Spleen (tissue), 11 donors: ENCODE results near the gene CDX2. TPM values are rescaled to one million over a fixed set of nuclear protein-coding genes. Genes with fewer than 3 reads are reported as not detected.

Source experiments
- DNase-seq: peaks from one replicate; pipeline ENCODE4 v3.0.0-alpha.2; 2020
- H3K27ac ChIP-seq, 8 donors: fragments of 200-600 bp; sonication (generic) in 7 of 8; 1 replicate in 4 of 8; 2 replicates in 4 of 8; pipeline versions ENCODE4 v1.5.0 to v1.8.0; 2016 to 2021; ENCODE audit warnings: inconsistent platforms in 4 of 8, mild to moderate bottlenecking in 4 of 8, moderate library complexity in 1 of 8
- H3K27me3 ChIP-seq, 7 donors: fragments of 200-600 bp; sonication (generic) in 6 of 7; replicated peaks in 1 of 7; 1 replicate in 4 of 7; 2 replicates in 3 of 7; pipeline versions ENCODE4 v1.5.0 to v1.8.0; 2016 to 2021; ENCODE audit warnings: inconsistent platforms in 3 of 7, mild to moderate bottlenecking in 1 of 7
- H3K36me3 ChIP-seq, 6 donors: fragments of 200-600 bp; sonication (generic) in 5 of 6; 1 replicate in 4 of 6; 2 replicates in 2 of 6; pipeline versions ENCODE4 v1.5.0 to v1.8.0; 2016 to 2021; ENCODE audit warnings: inconsistent platforms in 2 of 6
- H3K4me1 ChIP-seq, 6 donors: fragments of 200-600 bp; sonication (generic) in 5 of 6; 1 replicate in 3 of 6; 2 replicates in 3 of 6; pipeline versions ENCODE4 v1.5.0 to v1.8.0; 2016 to 2021; ENCODE audit warnings: inconsistent platforms in 3 of 6
- H3K4me3 ChIP-seq, 8 donors: fragments of 200-600 bp; sonication (generic) in 7 of 8; 1 replicate in 4 of 8; 2 replicates in 4 of 8; pipeline versions ENCODE4 v1.5.0 to v1.8.0; 2016 to 2021; ENCODE audit warnings: inconsistent platforms in 4 of 8, mild to moderate bottlenecking in 4 of 8, moderate library complexity in 2 of 8
- H3K9me3 ChIP-seq, 8 donors: fragments of 200-600 bp; sonication (generic) in 7 of 8; 1 replicate in 4 of 8; 2 replicates in 4 of 8; pipeline versions ENCODE4 v1.5.0 to v1.8.0; 2016 to 2021; ENCODE audit warnings: inconsistent platforms in 4 of 8
- CTCF ChIP-seq, 11 experiments: fragments of 200-600 bp in 7 of 11; fragments of 450-650 bp in 4 of 11; sonication (generic) in 4 of 11; IDR thresholded peaks in 8 of 11; conservative IDR thresholded peaks in 3 of 11; 1 replicate in 7 of 11; 2 replicates in 4 of 11; pipeline versions ENCODE4 v1.4.0 to v1.8.0; 2016 to 2021; ENCODE audit warnings: antibody characterized with exemption in 11 of 11, inconsistent platforms in 4 of 11, mild to moderate bottlenecking in 1 of 11
- POLR2A ChIP-seq, 3 donors: fragments of 450-650 bp; IDR thresholded peaks; one replicate each; pipeline ENCODE4 v1.5.1; 2017; ENCODE audit warnings: antibody characterized with exemption in 3 of 3, mild to moderate bottlenecking in 1 of 3
- POLR2AphosphoS5 ChIP-seq, 3 donors: sonication (generic); formaldehyde crosslinking; IDR thresholded peaks; one replicate each; pipeline ENCODE4 v1.5.1; 2017; ENCODE audit warnings: antibody characterized with exemption in 3 of 3
- WGBS, 5 donors: extraction: QIAGEN DNeasy Blood & Tissue Kit in 3 of 5; methylation state at CpG; one replicate each; pipeline versions ENCODE4 v1.1.5 to v1.1.7; 2013 to 2018; 5-methylcytosine and 5-hydroxymethylcytosine counted together
- intact Hi-C: fragments of 100-400 bp; cut with DNase I; formaldehyde crosslinking; loops from one replicate; pipeline ENCODE4 v1.15.0; 2023; ENCODE audit warnings: low total_unique reads
- polyA plus RNA-seq, 3 donors: library from polyadenylated mRNA; stranded (reverse); fragments of 200-250 nt; gene quantifications; one replicate each; pipeline ENCODE4 v1.2.1, GENCODE V29; 2013
- total RNA-seq, 7 donors: library from RNA; depleted of rRNA in 3 of 7; stranded (reverse); fragments of >200 nt in 3 of 7; fragmentation: NEBNext Ultra II Directional in 4 of 7; extraction: Animal tissue kit (Norgen Biotek cat#: 25700) in 4 of 7; gene quantifications; one replicate each; pipeline versions ENCODE4 v1.1.0 to v1.2.1, GENCODE V29; 2016 to 2021
- donor health status: healthy with polysubstance abuse.
- donor health status: DM: no; HTN: no; CAD: no; lungs with moderate emphysema.
- donor health status: DM: no; HTN: no; CAD: no.
- donor health status: Bipolar disorder and iron deficiency.
- donor health status: healthy.
- donor health status: DM: no; HTN: no; CAD: no.
- donor health status: DM: yes; HTN: yes; CAD: no.

Gene CDX2
- total and polyA plus RNA-seq, 10 donors, result 0.02 to 0.03 TPM; not detected in 8

DNA sequence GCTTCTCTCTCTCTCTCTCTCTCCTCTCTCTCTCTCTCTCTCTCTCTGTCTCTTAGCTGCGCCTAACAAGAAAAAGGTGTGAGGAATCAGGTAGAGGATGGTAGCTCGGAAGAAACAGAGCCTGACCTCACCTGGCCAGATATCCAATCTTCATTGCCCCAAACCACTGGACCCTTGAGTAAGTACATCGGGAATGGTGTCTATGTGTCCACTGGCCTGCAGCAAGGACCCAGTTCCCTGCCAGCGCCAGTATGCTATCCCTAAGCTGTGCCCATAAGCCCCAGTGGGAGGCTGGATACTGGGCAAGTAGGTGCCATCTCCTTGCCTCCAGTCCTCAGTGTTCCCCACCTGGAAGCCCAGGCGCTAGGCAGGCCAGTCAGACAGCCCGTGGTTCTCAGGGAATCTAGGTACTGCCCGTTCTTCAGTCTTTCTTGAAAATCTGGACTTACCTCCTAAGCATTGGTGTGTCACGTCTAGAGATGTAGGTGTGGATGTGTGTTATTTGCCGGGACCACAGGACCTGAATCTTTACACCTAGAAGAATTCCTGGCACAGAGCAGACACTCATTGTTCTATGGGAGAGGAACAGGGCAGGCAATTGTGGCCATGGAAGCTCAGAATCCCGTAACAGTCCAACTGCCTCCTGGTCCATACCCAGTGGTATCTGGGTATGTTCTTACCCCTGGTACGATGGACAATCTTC, 12.0 kb upstream of the CDX2 start:
- no peaks in the 10 kb centered on the region for H3K36me3 ChIP-seq
- no peak for DNase-seq
- TF ChIP-seq CTCF (IDR thresholded peaks at IDR 0.05 in 8 of 11, conservative IDR thresholded peaks at IDR 0.05 in 3 of 11) (no peak), POLR2A (IDR thresholded peaks at IDR 0.05) (no peak)
- H3K4me3 ChIP-seq, result peak overlapping the region in 1 of 8 donors; percentile 54
- peaks cover 14 to 53% (median 35%) of the 10 kb centered on the region in 6 donors for H3K4me1 ChIP-seq
- peaks cover 0 to 98% (median 80%) of the 10 kb centered on the region in 7 donors for H3K27me3 ChIP-seq
- 24 to 46% (median 41%) methylated on average over 9 to 11 of the region's 11 CpGs for WGBS, 5 donors
- no peaks in the 10 kb centered on the region for H3K9me3 ChIP-seq
- H3K27ac ChIP-seq, result no peak overlapping the region
- intact Hi-C loops, result loop anchor here (5.0 kb wide), 1 partner anchor 619 kb away; no protein-coding TSS in a partner anchor

DNA sequence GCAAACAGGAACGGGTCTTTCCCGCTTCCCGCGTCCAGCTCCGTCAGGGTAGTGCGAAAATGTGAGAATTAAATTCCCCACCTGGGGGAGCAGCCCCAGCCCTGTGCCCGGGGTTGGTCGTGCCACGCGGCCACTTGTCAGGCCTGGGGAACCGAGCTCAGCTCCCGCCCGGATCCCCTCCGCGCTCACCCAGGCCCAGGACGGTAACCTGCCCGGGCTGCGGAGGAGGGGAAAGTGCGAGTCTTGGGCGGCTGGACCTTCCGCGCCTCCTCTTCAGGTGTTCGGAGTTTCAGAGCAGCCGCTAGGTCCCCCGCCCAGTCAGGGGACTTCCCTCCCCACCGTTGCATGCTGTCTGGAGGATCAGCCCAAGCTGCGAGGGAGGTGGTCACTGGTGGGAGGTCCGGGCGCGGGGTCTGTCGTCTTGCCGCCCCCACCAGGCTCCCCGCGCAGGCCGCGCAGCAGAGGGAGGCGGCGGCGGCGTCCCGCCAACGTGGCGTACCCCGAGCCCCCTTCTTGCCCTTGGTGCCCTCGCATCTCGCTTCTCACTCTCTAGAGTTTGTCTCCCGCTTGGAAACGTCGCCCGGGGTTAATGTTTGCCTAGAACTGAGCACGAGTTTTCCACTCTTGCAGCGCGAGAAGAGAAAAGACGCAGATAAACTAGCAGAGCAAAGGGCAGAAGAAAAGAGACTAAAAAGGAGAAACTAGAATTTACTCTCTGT, 11.3 kb upstream of the CDX2 start:
- DNase-seq, result no peak
- Histone ChIP-seq H3K27me3 (peaks cover 0 to 98% (median 88%) of the 10 kb centered on the region in 7 donors), H3K36me3 (no peaks in the 10 kb centered on the region), H3K27ac (no peak overlapping the region), H3K4me1 (peaks cover 18 to 60% (median 41%) of the 10 kb centered on the region in 6 donors), H3K4me3 (peak overlapping the region in 4 of 8 donors; percentile 5 to 54 (median 11)), H3K9me3 (no peaks in the 10 kb centered on the region)
- TF ChIP-seq POLR2AphosphoS5 (IDR thresholded peaks at IDR 0.05) (no peak), CTCF (IDR thresholded peaks at IDR 0.05 in 8 of 11, conservative IDR thresholded peaks at IDR 0.05 in 3 of 11) (no peak), POLR2A (IDR thresholded peaks at IDR 0.05) (no peak)
- 8 to 20% (median 13%) methylated on average over 20 to 54 of the region's 54 CpGs for WGBS, 5 donors
- intact Hi-C loops, result loop anchor here (5.0 kb wide), 1 partner anchor 618 kb away; no protein-coding TSS in a partner anchor

DNA sequence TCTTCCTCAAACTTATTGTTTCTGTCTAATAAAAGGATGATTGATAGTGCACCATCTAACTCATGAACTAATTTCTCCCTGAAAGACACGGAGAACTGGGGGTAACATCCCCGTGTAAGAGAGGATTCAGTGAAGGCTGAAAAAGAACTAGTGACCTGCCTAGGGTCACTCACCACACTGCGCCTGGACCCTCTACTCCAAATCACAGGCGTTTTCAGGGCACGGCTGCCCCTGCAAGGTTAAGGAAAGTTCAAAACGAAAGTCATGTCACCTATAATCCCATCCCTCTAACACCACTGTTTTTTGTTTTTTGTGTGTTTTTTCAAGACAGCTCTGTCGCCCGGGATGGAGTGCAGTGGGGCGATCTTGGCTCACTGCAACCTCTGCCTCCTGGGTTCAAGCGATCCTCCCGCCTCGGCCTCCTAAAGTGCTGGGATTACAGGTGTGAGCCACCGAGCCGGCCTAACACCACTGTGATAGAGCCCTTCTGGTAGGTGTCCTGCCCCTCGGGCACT, 10.7 kb upstream of the CDX2 start:
- no peak overlapping the region for H3K27ac ChIP-seq
- 5 to 17% (median 10%) methylated on average over 15 of the region's 15 CpGs for WGBS, 5 donors
- H3K36me3 ChIP-seq, result no peaks in the 10 kb centered on the region
- no peak for TF ChIP-seq POLR2A (IDR thresholded peaks at IDR 0.05)
- no peak for TF ChIP-seq CTCF (IDR thresholded peaks at IDR 0.05 in 8 of 11, conservative IDR thresholded peaks at IDR 0.05 in 3 of 11)
- no peak for TF ChIP-seq POLR2AphosphoS5 (IDR thresholded peaks at IDR 0.05)
- no peaks in the 10 kb centered on the region for H3K9me3 ChIP-seq
- intact Hi-C loops, result loop anchor here (5.0 kb wide), 1 partner anchor 618 kb away; no protein-coding TSS in a partner anchor
- peaks cover 0 to 99% (median 94%) of the 10 kb centered on the region in 7 donors for H3K27me3 ChIP-seq
- DNase-seq, result no peak
- H3K4me1 ChIP-seq, result peaks cover 19 to 63% (median 43%) of the 10 kb centered on the region in 6 donors
- peak overlapping the region in 4 of 8 donors; percentile 5 to 54 (median 11) for H3K4me3 ChIP-seq
